Measurements from ENCODE around the gene MRPL2.

Gene MRPL2

GRCh38 chr6:43059168-43060033, at the start of gene MRPL2, which contains the start of gene KLC4:
MRPL2 (minus strand) TSS chr6:43059434; CDS start chr6:43059381, 53 bp downstream.
KLC4 (plus strand) TSS chr6:43059631; CDS start chr6:43061336, 1,705 bp downstream.
- peak; percentile 96 for DNase-seq

- no peak for DNase-seq
Observed at GRCh38 chr6:43107344-43108062, 48.3 kb upstream of the MRPL2 start.

GRCh38 chr6:43105538-43106222, 46.4 kb upstream of the MRPL2 start:
- DNase-seq, result no peak

- no peak for DNase-seq
Observed at GRCh38 chr6:43103253-43103876, 44.1 kb upstream of the MRPL2 start.

- no peak for DNase-seq
Observed at GRCh38 chr6:43101497-43101896, 42.3 kb upstream of the MRPL2 start.

GRCh38 chr6:43097502-43097901, 38.3 kb upstream of the MRPL2 start:
- no peak for DNase-seq

- DNase-seq, result no peak
Observed at GRCh38 chr6:43097098-43097489, 37.9 kb upstream of the MRPL2 start.

- DNase-seq, result no peak
Observed at GRCh38 chr6:43096451-43097097, 37.3 kb upstream of the MRPL2 start.

GRCh38 chr6:43095939-43096338, 36.7 kb upstream of the MRPL2 start:
- no peak for DNase-seq

GRCh38 chr6:43093436-43094289, 34.4 kb upstream of the MRPL2 start:
- no peak for DNase-seq

- no peak for DNase-seq
Observed at GRCh38 chr6:43092635-43093034, 33.4 kb upstream of the MRPL2 start.

GRCh38 chr6:43091436-43091991, 32.3 kb upstream of the MRPL2 start:
- no peak for DNase-seq

GRCh38 chr6:43091020-43091419, 31.8 kb upstream of the MRPL2 start:
- no peak for DNase-seq

- DNase-seq, result no peak
Observed at GRCh38 chr6:43090559-43090956, 31.3 kb upstream of the MRPL2 start.

GRCh38 chr6:43089874-43090558, 30.8 kb upstream of the MRPL2 start:
- no peak for DNase-seq

- DNase-seq, result no peak
Observed at GRCh38 chr6:43089467-43089866, 30.2 kb upstream of the MRPL2 start.

- no peak for DNase-seq
Observed at GRCh38 chr6:43088654-43089056, 29.4 kb upstream of the MRPL2 start.

- no peak for DNase-seq
Observed at GRCh38 chr6:43086022-43086658, 26.9 kb upstream of the MRPL2 start.

- DNase-seq, result no peak
Observed at GRCh38 chr6:43082806-43083655, 23.8 kb upstream of the MRPL2 start.
